Measurements from ENCODE around the gene MARCHF9. TPM values are rescaled to one million over a fixed set of nuclear protein-coding genes. Genes with fewer than 3 reads are reported as not detected.
A peak's percentile ranks its signal among the peaks of the same experiment; 100 is the strongest.

The MARCHF9 gene
- total RNA-seq, 1 experiment from 2014 or later, result 6.2 TPM

- TF ChIP-seq, protein P1, sequence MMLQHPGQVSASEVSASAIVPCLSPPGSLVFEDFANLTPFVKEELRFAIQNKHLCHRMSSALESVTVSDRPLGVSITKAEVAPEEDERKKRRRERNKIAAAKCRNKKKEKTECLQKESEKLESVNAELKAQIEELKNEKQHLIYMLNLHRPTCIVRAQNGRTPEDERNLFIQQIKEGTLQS (CRISPR knock-in tag; conservative IDR thresholded peaks at IDR 0.05), result no peak
- TF ChIP-seq FOXJ3 (CRISPR knock-in tag; IDR thresholded peaks at IDR 0.05; ENCODE audit: borderline replicate concordance), result no peak
- no peak for TF ChIP-seq HMGXB4 (CRISPR knock-in tag; IDR thresholded peaks at IDR 0.05)
- TF ChIP-seq ZBTB21 (CRISPR knock-in tag; IDR thresholded peaks at IDR 0.05; ENCODE audit: borderline replicate concordance), result no peak
Observed at GRCh38 chr12:57752668-57753000, 2.3 kb upstream of the MARCHF9 start (continued).

- ChIA-PET POLR2A (no interaction called here), CTCF (interaction anchor here (1.0 kb wide), 1 partner anchor 14 kb away, joined by 4 read pairs; the partner anchor contains the start of gene CYP27B1)
- peaks cover 48% of the 10 kb centered on the region for H3K4me1 Mint-ChIP-seq
Observed at GRCh38 chr12:57753756-57754337, 1.1 kb upstream of the MARCHF9 start.

GRCh38 chr12:57755194-57755453, 221 bp downstream of the MARCHF9 start:
- ATAC-seq, result no peak
- H3K4me3 Mint-ChIP-seq, result no peak overlapping the region
- ChIA-PET CTCF (no interaction called here), POLR2A (no interaction called here)
- H3K36me3 Mint-ChIP-seq, result peaks cover 15% of the 10 kb centered on the region
- H3K4me1 Mint-ChIP-seq, result peaks cover 48% of the 10 kb centered on the region
- H3K27ac Mint-ChIP-seq, result no peak overlapping the region
- no peaks in the 10 kb centered on the region for H3K9me3 Mint-ChIP-seq
- H3K27me3 Mint-ChIP-seq (ENCODE audit: low read depth), result peaks cover 68% of the 10 kb centered on the region
- no peak for DNase-seq (ENCODE audit: low spot score)
- TF ChIP-seq KAT7 (CRISPR knock-in tag; IDR thresholded peaks at IDR 0.05; ENCODE audit: borderline replicate concordance), result no peak
- TF ChIP-seq CREM (CRISPR knock-in tag; IDR thresholded peaks at IDR 0.05), result no peak
- no peak for TF ChIP-seq NFYB (CRISPR knock-in tag; conservative IDR thresholded peaks at IDR 0.05; ENCODE audit: low read depth)
- TF ChIP-seq GTF2I (CRISPR knock-in tag; conservative IDR thresholded peaks at IDR 0.05), result no peak
- TF ChIP-seq ZNF121 (CRISPR knock-in tag; IDR thresholded peaks at IDR 0.05), result no peak
- TF ChIP-seq, protein P2, sequence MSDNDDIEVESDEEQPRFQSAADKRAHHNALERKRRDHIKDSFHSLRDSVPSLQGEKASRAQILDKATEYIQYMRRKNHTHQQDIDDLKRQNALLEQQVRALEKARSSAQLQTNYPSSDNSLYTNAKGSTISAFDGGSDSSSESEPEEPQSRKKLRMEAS (CRISPR knock-in tag; IDR thresholded peaks at IDR 0.05), result no peak
- TF ChIP-seq ZMAT4 (CRISPR knock-in tag; IDR thresholded peaks at IDR 0.05), result no peak
- TF ChIP-seq USF1 (CRISPR knock-in tag; IDR thresholded peaks at IDR 0.05), result no peak
- no peak for TF ChIP-seq TEAD1 (CRISPR knock-in tag; IDR thresholded peaks at IDR 0.05)
- TF ChIP-seq SMAD3 (CRISPR knock-in tag; IDR thresholded peaks at IDR 0.05; ENCODE audit: borderline replicate concordance), result no peak
- TF ChIP-seq NR1H2 (CRISPR knock-in tag; IDR thresholded peaks at IDR 0.05), result no peak
- no peak for TF ChIP-seq ETV6 (CRISPR knock-in tag; IDR thresholded peaks at IDR 0.05)
- TF ChIP-seq ZBTB43 (CRISPR knock-in tag; IDR thresholded peaks at IDR 0.05), result no peak
- no peak for TF ChIP-seq GABPB1 (CRISPR knock-in tag; IDR thresholded peaks at IDR 0.05)
- TF ChIP-seq, protein P3, sequence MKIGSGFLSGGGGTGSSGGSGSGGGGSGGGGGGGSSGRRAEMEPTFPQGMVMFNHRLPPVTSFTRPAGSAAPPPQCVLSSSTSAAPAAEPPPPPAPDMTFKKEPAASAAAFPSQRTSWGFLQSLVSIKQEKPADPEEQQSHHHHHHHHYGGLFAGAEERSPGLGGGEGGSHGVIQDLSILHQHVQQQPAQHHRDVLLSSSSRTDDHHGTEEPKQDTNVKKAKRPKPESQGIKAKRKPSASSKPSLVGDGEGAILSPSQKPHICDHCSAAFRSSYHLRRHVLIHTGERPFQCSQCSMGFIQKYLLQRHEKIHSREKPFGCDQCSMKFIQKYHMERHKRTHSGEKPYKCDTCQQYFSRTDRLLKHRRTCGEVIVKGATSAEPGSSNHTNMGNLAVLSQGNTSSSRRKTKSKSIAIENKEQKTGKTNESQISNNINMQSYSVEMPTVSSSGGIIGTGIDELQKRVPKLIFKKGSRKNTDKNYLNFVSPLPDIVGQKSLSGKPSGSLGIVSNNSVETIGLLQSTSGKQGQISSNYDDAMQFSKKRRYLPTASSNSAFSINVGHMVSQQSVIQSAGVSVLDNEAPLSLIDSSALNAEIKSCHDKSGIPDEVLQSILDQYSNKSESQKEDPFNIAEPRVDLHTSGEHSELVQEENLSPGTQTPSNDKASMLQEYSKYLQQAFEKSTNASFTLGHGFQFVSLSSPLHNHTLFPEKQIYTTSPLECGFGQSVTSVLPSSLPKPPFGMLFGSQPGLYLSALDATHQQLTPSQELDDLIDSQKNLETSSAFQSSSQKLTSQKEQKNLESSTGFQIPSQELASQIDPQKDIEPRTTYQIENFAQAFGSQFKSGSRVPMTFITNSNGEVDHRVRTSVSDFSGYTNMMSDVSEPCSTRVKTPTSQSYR (CRISPR knock-in tag; IDR thresholded peaks at IDR 0.05), result no peak
- TF ChIP-seq IRF1 (CRISPR knock-in tag; IDR thresholded peaks at IDR 0.05), result no peak
- TF ChIP-seq ZBTB21 (CRISPR knock-in tag; IDR thresholded peaks at IDR 0.05; ENCODE audit: borderline replicate concordance), result no peak
- TF ChIP-seq, protein P1 (CRISPR knock-in tag; conservative IDR thresholded peaks at IDR 0.05), result no peak

More at GRCh38 chr12:57753756-57754337, 1.1 kb upstream of the MARCHF9 start:
- Mint-ChIP-seq H3K27ac (no peak overlapping the region), H3K9me3 (no peaks in the 10 kb centered on the region), H3K27me3 (ENCODE audit: low read depth) (peaks cover 55% of the 10 kb centered on the region), H3K4me3 (peak overlapping the region; percentile 89), H3K36me3 (peaks cover 24% of the 10 kb centered on the region)
- DNase-seq (ENCODE audit: low spot score), result no peak
- TF ChIP-seq HMGA2 (CRISPR knock-in tag; IDR thresholded peaks at IDR 0.05) (no peak), NFATC4 (CRISPR knock-in tag; IDR thresholded peaks at IDR 0.05) (no peak), TEAD1 (CRISPR knock-in tag; IDR thresholded peaks at IDR 0.05) (no peak), FOXJ3 (CRISPR knock-in tag; IDR thresholded peaks at IDR 0.05; ENCODE audit: borderline replicate concordance) (no peak), SMAD3 (CRISPR knock-in tag; IDR thresholded peaks at IDR 0.05; ENCODE audit: borderline replicate concordance) (no peak)
- TF ChIP-seq, protein P4, sequence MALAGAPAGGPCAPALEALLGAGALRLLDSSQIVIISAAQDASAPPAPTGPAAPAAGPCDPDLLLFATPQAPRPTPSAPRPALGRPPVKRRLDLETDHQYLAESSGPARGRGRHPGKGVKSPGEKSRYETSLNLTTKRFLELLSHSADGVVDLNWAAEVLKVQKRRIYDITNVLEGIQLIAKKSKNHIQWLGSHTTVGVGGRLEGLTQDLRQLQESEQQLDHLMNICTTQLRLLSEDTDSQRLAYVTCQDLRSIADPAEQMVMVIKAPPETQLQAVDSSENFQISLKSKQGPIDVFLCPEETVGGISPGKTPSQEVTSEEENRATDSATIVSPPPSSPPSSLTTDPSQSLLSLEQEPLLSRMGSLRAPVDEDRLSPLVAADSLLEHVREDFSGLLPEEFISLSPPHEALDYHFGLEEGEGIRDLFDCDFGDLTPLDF (CRISPR knock-in tag; IDR thresholded peaks at IDR 0.05), result no peak
- ATAC-seq, result no peak
